ENCODE measurements around the gene SH3D19.
"Not testable (repeated sequence)": the region's sequence is repeated elsewhere in the genome, so short reads cannot be mapped to it uniquely, and the experiment has no call there.

Gene SH3D19

GRCh38 chr4:151087467-151087866 lies 237.9 kb downstream of the SH3D19 start:
- TF ChIP-seq CTCF (IDR thresholded peaks at IDR 0.05; ENCODE audit: low read depth, low read length) = no peak

GRCh38 chr4:151077978-151078377 lies 247.4 kb downstream of the SH3D19 start:
- H3K4me3 ChIP-seq (ENCODE audit: low read depth, low read length) = not testable (repeated sequence)

More at GRCh38 chr4:151087467-151087866, 237.9 kb downstream of the SH3D19 start:
- no peak overlapping the region for H3K4me3 ChIP-seq (ENCODE audit: low read depth, low read length)

GRCh38 chr4:151074416-151074916 lies 250.9 kb downstream of the SH3D19 start:
- H3K4me3 ChIP-seq (ENCODE audit: low read depth, low read length) = no peak overlapping the region
- TF ChIP-seq CTCF (IDR thresholded peaks at IDR 0.05; ENCODE audit: low read depth, low read length) = no peak

Data from WI38 (cell line).